HCT116 (cell line): ENCODE data around the gene RINL. TPM values are rescaled to one million over a fixed set of nuclear protein-coding genes. Genes with fewer than 3 reads are reported as not detected.

Source experiments
- ATAC-seq: fragments of 200-7000 bp; cut with Tn5 transposase; 2 replicates; pipeline ENCODE4 v1.9.1; 2020; ENCODE audit warnings: mild to moderate bottlenecking, moderate library complexity
- BruUV-seq: library from RNA; stranded (reverse); fragments of 400-500 nt; replicated peaks from 2 replicates; lab custom pipeline; 2021; lab: Mats Ljungman, UMichigan
- CTCF ChIA-PET: fragments of 300-600 bp; sonication (Branson Sonifier 250); formaldehyde crosslinking; loops from one replicate; lab custom pipeline; 2021; ENCODE audit warnings: antibody characterized with exemption; lab: Charles Lee
- POLR2A ChIA-PET: fragments of 300-600, 350-600 bp; sonication (Branson Sonifier 250); formaldehyde crosslinking; loops from one replicate; lab custom pipeline; 2021; ENCODE audit warnings: antibody characterized with exemption; lab: Charles Lee
- RAD21 ChIA-PET, 2 experiments: fragments of 300-600 bp; sonication (Branson Sonifier 250); formaldehyde crosslinking; loops; one replicate each; lab custom pipeline; 2023; ENCODE audit warnings: low total read pairs in 2 of 2; ENCODE audit not compliant: uncharacterized antibody in 2 of 2, unreplicated experiment in 2 of 2, low non-redundant PET in 1 of 2; lab: Charles Lee
- DNase-seq: peaks from one replicate; pipeline ENCODE4 v3.0.0-alpha.2; 2010; ENCODE audit warnings: low read depth, low spot score
- H2AFZ ChIP-seq: fragments of 200-600 bp; shearing (Covaris generic), sonication (generic); 2 replicates; pipeline ENCODE4 v1.6.1; 2017; ENCODE audit warnings: low read depth, mixed run types, mixed read lengths, antibody characterized with exemption, low read length; ENCODE audit not compliant: poor library complexity, severe bottlenecking
- H3K27ac ChIP-seq: 2 replicates; pipeline ENCODE4 v1.5.1; 2012; ENCODE audit warnings: low read depth, low read length
- H3K27me3 ChIP-seq: fragments of 200-600 bp; sonication (generic); 2 replicates; pipeline ENCODE4 v1.6.1; 2016; ENCODE audit warnings: mixed run types, low read length, mixed read lengths; ENCODE audit not compliant: insufficient read depth
- H3K36me3 ChIP-seq, 2 experiments: fragments of 200-500 bp in 1 of 2; fragments of 200-600 bp in 1 of 2; sonication (Bioruptor generic) in 1 of 2; sonication (generic) in 1 of 2; 2 replicates each; pipeline versions ENCODE4 v1.5.1 to v1.6.1; 2014 to 2016; ENCODE audit warnings: low read length in 2 of 2, inconsistent platforms in 1 of 2, mixed read lengths in 1 of 2, mixed run types in 1 of 2; ENCODE audit not compliant: insufficient read depth in 2 of 2, control insufficient read depth in 1 of 2
- H3K4me1 ChIP-seq, 2 experiments: fragments of 200-600 bp in 1 of 2; sonication (generic) in 1 of 2; 2 replicates each; pipeline versions ENCODE4 v1.5.1 to v1.6.1; 2012 to 2017; ENCODE audit warnings: low read length in 2 of 2, inconsistent platforms in 1 of 2, mild to moderate bottlenecking in 1 of 2, mixed read lengths in 1 of 2, mixed run types in 1 of 2, moderate library complexity in 1 of 2; ENCODE audit not compliant: insufficient read depth in 2 of 2, control insufficient read depth in 1 of 2
- H3K4me2 ChIP-seq: fragments of 200-600 bp; sonication (generic); 2 replicates; pipeline ENCODE4 v1.6.1; 2017; ENCODE audit warnings: mixed run types, low read length, mixed read lengths
- H3K4me3 ChIP-seq, 2 experiments: fragments of 200-600 bp in 1 of 2; sonication (generic) in 1 of 2; replicated peaks in 1 of 2; 2 replicates each; pipeline ENCODE4 v1.5.1; 2011 to 2016; ENCODE audit warnings: low read length in 2 of 2, control low read depth in 1 of 2, low read depth in 1 of 2, mild to moderate bottlenecking in 1 of 2, mixed read lengths in 1 of 2, mixed run types in 1 of 2
- H3K79me2 ChIP-seq: fragments of 200-600 bp; sonication (generic); 2 replicates; pipeline ENCODE4 v1.6.1; 2017; ENCODE audit warnings: mild to moderate bottlenecking, mixed run types, low read length, moderate library complexity, mixed read lengths; ENCODE audit not compliant: insufficient read depth
- H3K9ac ChIP-seq: fragments of 200-600 bp; sonication (generic); 2 replicates; pipeline ENCODE4 v1.6.1; 2016; ENCODE audit warnings: low read length, mixed read lengths
- H3K9me2 ChIP-seq: fragments of 200-600 bp; sonication (generic), shearing (Covaris generic); 2 replicates; pipeline ENCODE4 v1.6.1; 2017; ENCODE audit warnings: mixed run types, mild to moderate bottlenecking, moderate library complexity; ENCODE audit not compliant: insufficient read depth
- H3K9me3 ChIP-seq, 2 experiments: fragments of 200-500 bp in 1 of 2; fragments of 200-600 bp in 1 of 2; sonication (Bioruptor generic) in 1 of 2; sonication (generic) in 1 of 2; 2 replicates each; pipeline ENCODE4 v1.6.1; 2014 to 2017; ENCODE audit warnings: low read length in 2 of 2, mixed read lengths in 2 of 2, inconsistent platforms in 1 of 2, low read depth in 1 of 2, mild to moderate bottlenecking in 1 of 2, mixed run types in 1 of 2, moderate library complexity in 1 of 2; ENCODE audit not compliant: control insufficient read depth in 1 of 2, insufficient read depth in 1 of 2
- H4K20me1 ChIP-seq: fragments of 200-600 bp; sonication (generic), shearing (Covaris generic); 2 replicates; pipeline ENCODE4 v1.6.1; 2017; ENCODE audit warnings: mixed run types, mild to moderate bottlenecking, moderate library complexity; ENCODE audit not compliant: insufficient read depth
- ATF3 ChIP-seq: IDR thresholded peaks from 2 replicates; pipeline ENCODE4 v1.6.1; 2012
- CBX3 ChIP-seq: IDR thresholded peaks from 2 replicates; pipeline ENCODE4 v1.6.1; 2012; ENCODE audit warnings: low read depth
- CEBPB ChIP-seq: IDR thresholded peaks from 2 replicates; pipeline ENCODE4 v1.6.1; 2012; ENCODE audit warnings: low read depth
- CTCF ChIP-seq, 3 experiments: fragments of 200-600 bp in 1 of 3; sonication (generic) in 1 of 3; IDR thresholded peaks in 2 of 3; conservative IDR thresholded peaks in 1 of 3; 2 replicates each; pipeline ENCODE4 v1.5.1; 2012 to 2017; ENCODE audit warnings: low read depth in 2 of 3, low read length in 2 of 3, antibody characterized with exemption in 1 of 3, borderline replicate concordance in 1 of 3, control low read depth in 1 of 3, mild to moderate bottlenecking in 1 of 3, mixed read lengths in 1 of 3, mixed run types in 1 of 3, moderate library complexity in 1 of 3; ENCODE audit not compliant: insufficient read depth in 1 of 3
- EZH2phosphoT487 ChIP-seq: fragments of 200-600 bp; IDR thresholded peaks from 2 replicates; pipeline ENCODE4 v1.6.1; 2018; ENCODE audit warnings: antibody characterized with exemption, borderline replicate concordance
- FOSL1 ChIP-seq: IDR thresholded peaks from 2 replicates; pipeline ENCODE4 v1.6.1; 2012; ENCODE audit warnings: low read depth
- POLR2AphosphoS5 ChIP-seq: IDR thresholded peaks from 2 replicates; pipeline ENCODE4 v1.6.1; 2011; ENCODE audit warnings: mild to moderate bottlenecking, low read depth, low read length, moderate library complexity
- RAD21 ChIP-seq: IDR thresholded peaks from 2 replicates; pipeline ENCODE4 v1.6.1; 2012; ENCODE audit warnings: low read depth, mild to moderate bottlenecking
- SIN3A ChIP-seq: IDR thresholded peaks from 2 replicates; pipeline ENCODE4 v1.6.1; 2012; ENCODE audit warnings: low read depth
- SP1 ChIP-seq: IDR thresholded peaks from 2 replicates; pipeline ENCODE4 v1.6.1; 2012; ENCODE audit warnings: low read depth
- TCF7L2 ChIP-seq: IDR thresholded peaks from 2 replicates; pipeline ENCODE4 v1.7.0; 2011; ENCODE audit warnings: borderline replicate concordance, inconsistent platforms; ENCODE audit not compliant: insufficient read depth, insufficient read length; ENCODE audit errors: extremely low read depth
- ZFX ChIP-seq: fragments of 450-650 bp; IDR thresholded peaks from 2 replicates; pipeline ENCODE4 v1.6.1; 2017
- intact Hi-C: fragments of 100-400 bp; cut with micrococcal nuclease; formaldehyde crosslinking; loops from 2 replicates; pipeline ENCODE4 v1.10.0; 2022
- total RNA-seq: library from RNA; stranded (reverse); gene quantifications from one replicate; pipeline ENCODE4 v1.2.1, GENCODE V29; 2021; ENCODE audit not compliant: unreplicated experiment

The RINL gene
- total RNA-seq, 1 experiment from 2014 or later = 28.6 TPM

GRCh38 chr19:38924388-38924787, 46.3 kb upstream of the RINL start:
- Histone ChIP-seq H3K9ac (no peak overlapping the region), H3K27me3 (no peaks in the 10 kb centered on the region), H3K9me2 (no peaks in the 10 kb centered on the region), H3K4me1 (peaks cover 1 to 4% of the 10 kb centered on the region in 2 experiments; a peak in 3 of 4 replicates), H3K79me2 (peaks cover 20% of the 10 kb centered on the region), H3K4me2 (no peak overlapping the region), H2AFZ (no peak overlapping the region), H3K36me3 (peaks cover 12 to 19% of the 10 kb centered on the region in 2 experiments), H3K9me3 (no peaks in the 10 kb centered on the region)
- RAD21 ChIA-PET = no interaction called here
- no peak for ATAC-seq
- POLR2A ChIA-PET = no interaction called here
- CTCF ChIA-PET = no interaction called here
- TF ChIP-seq EZH2phosphoT487 (no peak), SP1 (no peak), CEBPB (no peak), POLR2AphosphoS5 (no peak), SIN3A (no peak), FOSL1 (no peak), CBX3 (no peak), ZFX (no peak), ATF3 (no peak), TCF7L2 (no peak)
- TF ChIP-seq, all 23 proteins: peak for 0
- DNase-seq = no peak
- intact Hi-C loops = no loop called here
- Histone ChIP-seq H3K4me3 (no peak overlapping the region), H3K27ac (no peak overlapping the region), H4K20me1 (no peaks in the 10 kb centered on the region)
- no TSS peak for BruUV-seq

GRCh38 chr19:38922482-38922881, 44.4 kb upstream of the RINL start:
- intact Hi-C loops = no loop called here
- no peaks in the 10 kb centered on the region for H3K4me1 ChIP-seq
- CTCF ChIA-PET = no interaction called here
- H2AFZ ChIP-seq = no peak overlapping the region
- H3K4me2 ChIP-seq = no peak overlapping the region
- H3K27ac ChIP-seq = no peak overlapping the region
- BruUV-seq = no TSS peak
- RAD21 ChIA-PET = no interaction called here
- H3K9me2 ChIP-seq = no peaks in the 10 kb centered on the region
- H4K20me1 ChIP-seq = no peaks in the 10 kb centered on the region
- H3K36me3 ChIP-seq = peaks cover 12 to 19% of the 10 kb centered on the region in 2 experiments
- H3K9ac ChIP-seq = no peak overlapping the region
- ATAC-seq (no peak), DNase-seq (no peak)
- TF ChIP-seq RAD21 (no peak), CTCF (IDR thresholded peaks at IDR 0.05 in 2 of 3, conservative IDR thresholded peaks at IDR 0.05 in 1 of 3; ENCODE audit: borderline replicate concordance in 1 of 3, insufficient read depth in 1 of 3, low read depth in 2 of 3, low read length in 2 of 3) (no peak)
- POLR2A ChIA-PET = no interaction called here
- H3K9me3 ChIP-seq = no peaks in the 10 kb centered on the region
- H3K27me3 ChIP-seq = no peaks in the 10 kb centered on the region
- H3K79me2 ChIP-seq = 0 out of 2 replicates have a peak, but pooled peaks cover 3% of the 10 kb centered on the region
- H3K4me3 ChIP-seq = no peak overlapping the region
